HEK293T (cell line): ENCODE results near the gene DHRS12.

ENCODE experiments used
- CTCF ChIA-PET: fragments of 350-600 bp; formaldehyde crosslinking; extraction: SDS; loops from one replicate; lab custom pipeline; 2021; ENCODE audit warnings: antibody characterized with exemption, inconsistent platforms; lab: Yijun Ruan, JAX
- POLR2A ChIA-PET: fragments of 350-600 bp; formaldehyde crosslinking; extraction: SDS; loops from one replicate; lab custom pipeline; 2020; ENCODE audit warnings: antibody characterized with exemption, inconsistent platforms; lab: Yijun Ruan, JAX
- DNase-seq: peaks from one replicate; pipeline ENCODE4 v3.0.0; 2012; ENCODE audit warnings: mixed read lengths; ENCODE audit errors: extremely low spot score
- ARNT ChIP-seq: fragments of 450-650 bp; IDR thresholded peaks from 2 replicates; pipeline ENCODE4 v1.6.1; 2017; ENCODE audit warnings: mild to moderate bottlenecking
- BHLHE40 ChIP-seq: fragments of 450-650 bp; IDR thresholded peaks from 2 replicates; pipeline ENCODE4 v1.6.1; 2016; ENCODE audit warnings: mild to moderate bottlenecking, moderate library complexity, borderline replicate concordance
- CTBP1 ChIP-seq: fragments of 450-650 bp; IDR thresholded peaks from 2 replicates; pipeline ENCODE4 v1.6.1; 2016; ENCODE audit warnings: borderline replicate concordance
- ELF4 ChIP-seq: fragments of 450-650 bp; IDR thresholded peaks from 2 replicates; pipeline ENCODE4 v1.6.1; 2017; ENCODE audit warnings: antibody characterized with exemption
- FOXA1 ChIP-seq: fragments of 450-650 bp; IDR thresholded peaks from 2 replicates; pipeline ENCODE4 v1.6.1; 2016; ENCODE audit warnings: mild to moderate bottlenecking
- FOXK2 ChIP-seq: fragments of 450-650 bp; IDR thresholded peaks from 2 replicates; pipeline ENCODE4 v1.6.1; 2016; ENCODE audit warnings: mild to moderate bottlenecking
- FOXM1 ChIP-seq: fragments of 450-650 bp; IDR thresholded peaks from 2 replicates; pipeline ENCODE4 v1.6.1; 2017; ENCODE audit warnings: mild to moderate bottlenecking, borderline replicate concordance
- HDGF ChIP-seq: fragments of 450-650 bp; IDR thresholded peaks from 2 replicates; pipeline ENCODE4 v1.6.1; 2017; ENCODE audit warnings: antibody characterized with exemption, borderline replicate concordance
- L3MBTL2 ChIP-seq: fragments of 450-650 bp; conservative IDR thresholded peaks from 2 replicates; pipeline ENCODE4 v1.6.1; 2016; ENCODE audit warnings: mild to moderate bottlenecking
- LEF1 ChIP-seq: fragments of 450-650 bp; IDR thresholded peaks from 2 replicates; pipeline ENCODE4 v1.6.1; 2017; ENCODE audit warnings: mild to moderate bottlenecking, borderline replicate concordance
- NFRKB ChIP-seq: fragments of 450-650 bp; IDR thresholded peaks from 2 replicates; pipeline ENCODE4 v1.6.1; 2016; ENCODE audit warnings: mild to moderate bottlenecking, moderate library complexity
- SP1 ChIP-seq: fragments of 450-650 bp; IDR thresholded peaks from 2 replicates; pipeline ENCODE4 v1.6.1; 2017
- SUZ12 ChIP-seq: fragments of 450-650 bp; IDR thresholded peaks from 2 replicates; pipeline ENCODE4 v1.6.1; 2016; ENCODE audit warnings: mild to moderate bottlenecking
- TARDBP ChIP-seq: fragments of 450-650 bp; IDR thresholded peaks from 2 replicates; pipeline ENCODE4 v1.6.1; 2016
- ZNF384 ChIP-seq: fragments of 450-650 bp; IDR thresholded peaks from 2 replicates; pipeline ENCODE4 v1.6.1; 2016
- TF ChIP-seq, protein P1 (sequence below): fragments of 450-650 bp; IDR thresholded peaks from 2 replicates; pipeline ENCODE4 v1.6.1; 2016

Gene DHRS12

DNA sequence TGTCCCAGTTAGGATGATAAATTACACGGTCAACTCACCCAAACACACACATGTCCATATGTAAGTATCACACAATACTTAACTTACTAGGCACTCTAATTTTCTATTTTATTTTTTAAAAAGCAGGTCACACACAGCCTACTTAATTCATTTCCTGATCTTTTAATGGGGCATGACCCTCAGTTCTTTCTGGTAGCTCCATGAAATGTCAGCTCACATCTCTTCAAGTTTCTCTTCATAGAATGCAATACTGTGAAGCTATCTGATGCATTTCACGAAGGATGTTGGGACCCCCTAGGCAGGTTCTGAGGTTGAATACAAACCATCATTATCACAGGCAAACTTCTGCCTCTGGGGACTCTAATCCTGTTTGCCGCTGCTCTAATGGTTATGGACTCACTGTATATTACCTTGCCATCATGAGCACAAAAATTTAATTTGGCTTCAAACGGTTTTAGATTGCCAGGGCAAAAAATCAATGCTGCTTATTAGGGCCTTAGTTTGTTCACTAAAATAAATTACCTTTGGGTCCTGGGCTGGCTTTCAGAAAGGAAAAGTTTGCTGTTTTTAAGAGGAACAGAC, 16.1 kb upstream of the DHRS12 start:
- no peak for DNase-seq
- CTCF ChIA-PET = interaction anchor here (1.1 kb wide), 1 partner anchor 14 kb away, joined by 3 read pairs; no protein-coding TSS in a partner anchor
- TF ChIP-seq HDGF (no peak), BHLHE40 (no peak), CTBP1 (no peak), FOXA1 (no peak), SP1 (no peak), FOXK2 (no peak), TARDBP (no peak), NFRKB (no peak), ELF4 (no peak), L3MBTL2 (no peak), SUZ12 (no peak), ARNT (no peak), FOXM1 (no peak), LEF1 (no peak), ZNF384 (no peak)
- TF ChIP-seq, protein P1, sequence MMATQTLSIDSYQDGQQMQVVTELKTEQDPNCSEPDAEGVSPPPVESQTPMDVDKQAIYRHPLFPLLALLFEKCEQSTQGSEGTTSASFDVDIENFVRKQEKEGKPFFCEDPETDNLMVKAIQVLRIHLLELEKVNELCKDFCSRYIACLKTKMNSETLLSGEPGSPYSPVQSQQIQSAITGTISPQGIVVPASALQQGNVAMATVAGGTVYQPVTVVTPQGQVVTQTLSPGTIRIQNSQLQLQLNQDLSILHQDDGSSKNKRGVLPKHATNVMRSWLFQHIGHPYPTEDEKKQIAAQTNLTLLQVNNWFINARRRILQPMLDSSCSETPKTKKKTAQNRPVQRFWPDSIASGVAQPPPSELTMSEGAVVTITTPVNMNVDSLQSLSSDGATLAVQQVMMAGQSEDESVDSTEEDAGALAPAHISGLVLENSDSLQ = no peak
- POLR2A ChIA-PET = no interaction called here

GRCh38 chr13:51819544-51819943, 15.6 kb upstream of the DHRS12 start:
- CTCF ChIA-PET = no interaction called here

DNA sequence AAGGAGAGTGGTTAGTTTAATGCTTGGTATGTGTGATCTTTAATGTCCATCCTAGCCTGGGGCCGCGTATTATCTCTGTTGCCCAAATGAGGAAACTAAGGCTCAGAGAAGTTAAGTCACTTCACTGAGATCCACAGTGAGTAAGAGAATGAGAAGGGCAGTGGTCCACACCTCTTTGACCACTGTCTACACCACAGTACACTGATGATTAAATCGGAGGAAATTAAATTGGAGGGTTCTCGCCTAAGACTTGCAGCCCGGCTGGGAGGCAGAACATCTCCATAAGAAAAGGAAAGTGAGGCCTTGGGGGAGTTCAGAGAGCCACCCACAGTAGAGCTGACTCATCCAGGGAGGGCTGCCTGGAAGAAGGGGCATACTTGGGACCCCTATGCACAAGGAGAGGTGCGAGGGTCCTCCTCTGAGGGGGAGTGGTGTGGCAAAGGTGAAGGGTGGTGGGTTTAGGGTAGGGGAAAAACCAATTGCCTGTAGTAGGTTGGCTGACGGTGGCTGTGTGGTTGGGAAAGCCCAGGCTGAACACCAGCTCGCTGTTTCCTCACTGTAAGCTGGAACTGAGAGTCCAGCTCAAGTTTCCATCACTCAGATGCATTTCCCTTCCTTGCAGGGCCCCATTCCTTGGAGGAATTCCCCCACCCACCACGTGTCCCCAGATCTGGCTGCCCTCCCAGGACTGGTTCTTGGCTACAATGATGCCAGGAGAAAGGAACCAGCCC, 15.0 kb upstream of the DHRS12 start:
- POLR2A ChIA-PET = no interaction called here
- DNase-seq = no peak
- CTCF ChIA-PET = no interaction called here
- no peak for TF ChIP-seq L3MBTL2
- no peak for TF ChIP-seq ZNF384
- TF ChIP-seq BHLHE40 = no peak
- TF ChIP-seq ELF4 = no peak
- no peak for TF ChIP-seq SP1
- TF ChIP-seq LEF1 = no peak
- TF ChIP-seq FOXK2 = no peak
- no peak for TF ChIP-seq ARNT
- TF ChIP-seq FOXA1 = no peak
- no peak for TF ChIP-seq FOXM1
- TF ChIP-seq TARDBP = no peak
- TF ChIP-seq CTBP1 = no peak
- TF ChIP-seq HDGF = no peak
- TF ChIP-seq, protein P1 = no peak
- no peak for TF ChIP-seq SUZ12
- no peak for TF ChIP-seq NFRKB

More at GRCh38 chr13:51819544-51819943, 15.6 kb upstream of the DHRS12 start:
- POLR2A ChIA-PET = no interaction called here
- DNase-seq = no peak
- TF ChIP-seq HDGF (no peak), SP1 (no peak), FOXM1 (no peak), BHLHE40 (no peak), L3MBTL2 (no peak), ARNT (no peak), TARDBP (no peak), NFRKB (no peak), CTBP1 (no peak), LEF1 (no peak), FOXA1 (no peak), FOXK2 (no peak), SUZ12 (no peak), ELF4 (no peak), ZNF384 (no peak)
- TF ChIP-seq, protein P1 = no peak

GRCh38 chr13:51818276-51818675, 14.3 kb upstream of the DHRS12 start:
- ChIA-PET CTCF (interaction anchor here (0.5 kb wide), 1 partner anchor 294 kb away, joined by 3 read pairs; no protein-coding TSS in a partner anchor), POLR2A (no interaction called here)
- TF ChIP-seq BHLHE40 (no peak), L3MBTL2 (no peak), SP1 (no peak), ARNT (no peak), LEF1 (no peak), ZNF384 (no peak), TARDBP (no peak)

GRCh38 chr13:51817717-51818116, 13.8 kb upstream of the DHRS12 start:
- ChIA-PET CTCF (no interaction called here), POLR2A (no interaction called here)
- TF ChIP-seq ARNT = no peak
- TF ChIP-seq SUZ12 = no peak
- TF ChIP-seq ZNF384 = no peak
- TF ChIP-seq, protein P1 = no peak
- TF ChIP-seq HDGF = no peak
- no peak for TF ChIP-seq BHLHE40
- no peak for TF ChIP-seq LEF1
- TF ChIP-seq FOXK2 = no peak
- no peak for TF ChIP-seq CTBP1
- TF ChIP-seq NFRKB = no peak
- TF ChIP-seq FOXM1 = no peak
- TF ChIP-seq FOXA1 = no peak
- TF ChIP-seq ELF4 = no peak
- no peak for TF ChIP-seq SP1
- no peak for TF ChIP-seq TARDBP
- no peak for TF ChIP-seq L3MBTL2
- DNase-seq = no peak

More at GRCh38 chr13:51818276-51818675, 14.3 kb upstream of the DHRS12 start:
- DNase-seq = no peak
